Stimulated activated CD8-positive, alpha-beta memory T cell treated with anti-CD3 and anti-CD28 coated beads, Interleukin-12 subunit alpha, Interleukin-12 subunit beta, amount 100 ng/mL, for 1 hour (primary cell): ENCODE measurements around the gene KRTAP5-4.
"Not testable (repeated sequence)": the region's sequence is repeated elsewhere in the genome, so short reads cannot be mapped to it uniquely, and the experiment has no call there.

Source experiments
- DNase-seq: peaks from one replicate; pipeline ENCODE4 v3.0.0-alpha.2; 2020; ENCODE audit warnings: low read depth

KRTAP5-4 gene

DNA sequence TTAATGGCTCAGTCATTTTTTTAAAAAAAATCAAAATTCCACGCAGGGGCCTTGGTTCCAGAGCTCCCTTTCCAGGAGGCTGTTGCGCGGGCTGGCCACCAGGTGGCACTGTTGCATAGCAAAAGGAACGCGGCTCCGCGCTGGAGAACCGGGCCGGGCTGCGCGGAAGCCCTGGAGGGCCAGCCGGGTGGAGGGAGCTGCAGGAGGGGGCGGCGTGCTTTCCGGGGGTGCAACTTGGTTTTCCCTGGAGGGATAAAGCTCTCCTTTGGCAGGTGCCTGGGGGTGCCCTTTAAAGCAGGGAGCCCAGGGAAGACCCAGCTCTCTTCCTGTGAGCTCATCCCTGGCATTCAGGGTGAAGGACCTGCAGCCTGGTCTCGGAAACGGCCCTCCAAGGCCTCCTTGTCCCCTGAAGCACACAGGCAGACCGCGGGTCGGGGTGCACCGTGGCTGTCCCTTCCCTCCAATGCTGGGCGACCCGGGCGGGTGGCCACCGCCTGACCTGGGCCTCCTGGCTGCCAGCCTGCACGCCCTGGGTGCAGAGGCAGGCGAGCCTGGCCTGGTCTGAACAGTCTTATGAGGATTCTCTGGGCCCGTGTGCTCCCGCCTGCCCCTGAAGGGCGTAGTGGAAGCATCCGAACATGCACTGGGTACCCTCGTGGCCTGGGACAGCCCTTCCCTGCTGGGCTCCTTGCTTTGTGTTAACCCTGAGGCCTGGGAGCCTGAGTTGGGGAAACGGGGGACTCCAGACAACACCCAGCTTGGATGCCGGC lies 31.0 kb upstream of the KRTAP5-4 start:
- DNase-seq, result peak; percentile 69

DNA sequence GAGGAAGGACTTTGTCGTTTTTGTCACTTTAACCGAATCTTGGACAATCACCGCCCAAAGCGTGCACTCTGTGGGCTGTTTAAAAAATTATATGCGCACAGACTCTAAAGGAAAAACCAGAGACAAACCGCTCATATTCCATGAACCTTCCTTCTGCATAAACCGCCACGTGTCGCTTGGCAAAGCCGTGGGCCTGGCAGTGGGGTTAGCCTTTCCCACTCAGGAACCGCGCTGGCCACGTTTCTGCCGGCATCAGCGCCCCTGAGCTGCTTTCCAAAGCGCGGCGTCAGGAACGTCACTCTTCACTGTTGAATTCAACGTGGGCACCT lies 30.5 kb upstream of the KRTAP5-4 start:
- no peak for DNase-seq

DNA sequence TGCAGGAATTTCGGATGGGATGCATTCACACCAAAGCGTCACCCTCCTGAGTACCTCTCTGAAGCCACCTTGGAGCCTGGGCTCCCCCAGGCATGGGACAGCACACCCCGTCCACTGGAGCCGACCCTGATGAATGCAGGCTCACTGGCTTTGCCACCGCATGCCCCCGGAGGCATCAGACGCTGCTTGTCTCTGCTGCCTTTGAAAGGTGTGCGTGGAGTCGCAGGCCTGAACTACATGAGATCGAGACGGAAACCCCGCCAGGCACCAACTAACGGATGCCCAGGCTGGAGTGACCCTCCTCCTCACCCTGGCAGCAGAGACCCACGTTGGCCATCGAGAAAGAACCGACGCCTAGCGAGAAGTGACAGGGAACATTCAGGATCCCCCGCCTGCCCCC lies 30.1 kb upstream of the KRTAP5-4 start:
- DNase-seq, result no peak

DNA sequence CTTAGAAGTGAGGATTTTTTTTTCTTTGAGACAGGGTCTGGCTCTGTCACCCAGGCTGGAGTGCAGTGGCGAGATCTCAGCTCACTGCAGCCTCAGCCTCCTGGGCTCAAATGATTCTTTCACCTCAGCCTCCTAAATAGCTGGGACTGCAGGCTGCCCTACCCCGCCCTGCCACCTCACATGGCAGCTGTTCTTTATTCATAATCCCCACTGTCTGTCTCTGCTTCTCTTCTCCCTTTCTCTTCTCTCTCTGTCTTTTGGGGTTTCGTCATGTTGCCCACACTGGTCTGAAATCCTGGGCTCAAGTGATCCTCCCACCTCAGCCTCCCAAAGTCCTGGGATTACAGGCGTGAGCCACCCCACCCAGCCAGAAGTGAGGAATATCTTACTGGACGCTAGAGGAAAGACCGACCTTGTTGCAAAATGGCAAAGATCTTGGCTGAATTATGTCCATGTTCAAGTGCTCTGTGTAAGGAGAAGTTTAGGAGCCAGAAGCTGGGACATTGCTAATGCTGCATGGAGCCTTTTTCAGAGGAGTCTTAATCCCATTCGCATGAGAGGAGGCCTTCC lies 29.6 kb upstream of the KRTAP5-4 start:
- no peak for DNase-seq

DNA sequence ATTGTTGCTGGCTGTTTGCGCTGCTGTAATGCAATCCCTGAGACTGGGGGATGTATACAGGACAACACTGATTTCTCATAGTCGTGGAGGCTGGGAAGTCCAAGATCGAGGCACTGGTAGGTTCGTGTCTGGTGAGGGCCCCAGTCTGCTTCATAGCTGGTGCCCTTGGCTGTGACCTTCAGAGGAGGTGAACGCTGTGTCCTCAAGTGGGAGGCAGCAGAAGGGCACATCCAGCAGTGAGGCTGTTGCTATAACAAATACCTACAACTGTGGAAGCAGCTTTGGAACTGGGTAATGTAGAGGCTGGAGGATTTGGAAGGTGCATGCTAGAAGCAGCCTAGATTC lies 29.0 kb upstream of the KRTAP5-4 start:
- no peak for DNase-seq

DNA sequence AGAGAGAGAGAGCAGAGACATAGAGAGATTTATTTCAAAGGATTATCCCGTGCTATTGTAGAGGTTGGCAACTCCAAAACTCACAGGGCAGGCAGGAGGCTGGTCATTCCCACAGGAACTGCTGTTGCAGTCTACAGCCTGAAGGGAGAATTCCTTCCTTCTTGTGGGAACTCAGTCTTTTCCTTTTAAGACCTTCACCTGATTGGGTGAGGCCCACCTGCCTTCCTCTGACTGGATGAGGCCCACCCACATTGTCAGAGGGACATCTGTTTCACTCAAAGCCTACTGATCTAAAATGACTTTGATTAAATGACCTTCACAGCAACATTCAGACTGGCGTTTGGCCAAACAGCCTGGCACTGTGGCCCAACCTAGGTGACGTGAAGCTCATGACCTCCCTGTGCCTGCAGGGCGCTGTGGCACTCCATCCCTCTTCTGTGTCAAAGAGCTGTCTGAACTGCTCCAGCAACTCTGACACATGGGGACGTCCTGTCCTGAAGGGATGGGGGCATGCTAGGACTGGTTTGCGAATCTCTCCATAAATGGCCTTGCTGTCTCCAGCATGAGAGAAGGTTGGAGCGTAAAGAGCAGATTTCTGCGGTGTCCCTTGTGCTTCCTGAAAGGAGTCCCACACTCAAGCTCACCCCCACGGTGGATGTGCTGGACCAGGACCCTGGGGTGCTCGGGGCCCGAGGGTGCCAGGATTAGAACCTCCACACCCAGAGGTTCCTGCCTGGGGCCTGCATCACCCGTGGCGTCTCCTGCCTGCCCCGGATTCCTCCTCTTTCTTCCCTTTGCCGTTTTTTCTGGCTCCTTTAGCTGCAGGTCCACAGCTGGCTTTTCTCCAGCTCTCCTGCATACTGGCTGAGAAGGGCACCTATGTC lies 28.3 kb upstream of the KRTAP5-4 start:
- no peak for DNase-seq

DNA sequence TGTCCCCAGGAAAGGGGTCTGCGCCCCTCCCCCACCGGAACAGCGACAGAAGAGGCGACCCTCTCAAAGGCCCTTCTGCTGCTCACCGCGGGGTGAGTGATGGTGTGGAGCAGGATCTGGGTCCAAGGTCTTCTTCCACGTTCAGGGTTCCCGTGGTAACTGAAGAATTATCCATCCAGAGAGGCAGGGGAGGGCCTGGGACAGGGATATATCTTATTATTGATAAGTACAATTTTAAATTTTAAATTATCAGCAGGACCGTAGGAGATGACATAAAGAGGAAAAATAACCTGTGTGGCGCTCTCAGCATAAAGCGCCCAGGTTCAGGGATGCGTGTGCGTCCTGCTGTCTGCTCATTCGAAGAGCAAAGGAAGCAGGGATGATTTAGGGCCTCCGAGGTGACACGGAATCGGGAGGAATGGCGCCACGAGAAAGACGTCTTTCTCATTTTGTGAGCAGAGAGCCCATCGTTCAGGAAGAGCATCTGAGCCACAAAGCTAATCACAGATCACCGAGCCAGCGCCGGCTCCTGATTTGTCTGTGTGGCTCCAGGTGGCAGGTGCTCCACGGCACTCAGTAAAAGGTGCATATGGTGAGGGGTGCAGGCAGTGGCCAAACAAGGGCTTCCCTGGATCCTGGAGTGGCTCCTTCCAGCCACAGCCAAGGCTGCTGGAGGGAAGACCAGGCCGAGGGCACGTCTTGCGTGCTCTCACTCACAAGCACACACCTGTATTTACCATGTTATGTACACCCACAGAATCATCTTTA lies 26.9 kb upstream of the KRTAP5-4 start:
- DNase-seq, result no peak

DNA sequence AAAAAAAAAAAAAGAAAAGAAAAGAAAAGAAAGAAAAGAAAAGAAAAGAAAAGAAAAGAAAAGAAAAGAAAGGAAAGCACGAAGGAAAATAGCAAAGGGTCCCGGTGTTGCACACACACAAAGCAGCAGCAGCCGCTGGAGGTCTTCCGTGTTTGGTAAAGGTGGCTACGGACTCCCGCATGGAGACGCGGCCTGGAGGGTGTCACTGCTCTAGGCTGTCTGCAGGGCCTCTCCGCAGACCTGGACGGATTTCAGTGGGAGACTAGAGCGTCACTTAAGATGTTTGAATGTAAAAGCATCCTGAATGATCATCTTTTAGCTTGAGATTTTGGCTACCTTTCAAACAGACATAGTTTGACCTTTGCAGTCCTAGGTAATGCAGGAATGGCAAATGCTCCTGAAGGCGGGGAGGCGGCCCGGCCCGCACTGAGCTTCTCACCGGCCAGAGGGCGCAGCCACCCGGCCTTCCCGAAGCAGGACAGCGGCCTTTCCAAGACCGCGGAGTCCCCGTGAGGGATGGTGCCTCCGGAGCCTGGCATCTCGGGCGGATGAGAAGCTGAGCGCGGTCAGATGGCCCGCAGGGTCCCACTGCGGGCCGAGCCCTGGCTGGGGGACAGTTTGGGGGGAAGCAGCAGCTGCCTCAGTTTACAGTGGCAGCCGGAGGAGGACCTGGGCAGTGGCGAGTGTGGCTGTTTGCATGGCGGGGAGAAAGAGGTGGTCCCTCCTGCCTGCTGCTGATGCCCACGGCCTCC lies 26.1 kb upstream of the KRTAP5-4 start:
- no peak for DNase-seq

DNA sequence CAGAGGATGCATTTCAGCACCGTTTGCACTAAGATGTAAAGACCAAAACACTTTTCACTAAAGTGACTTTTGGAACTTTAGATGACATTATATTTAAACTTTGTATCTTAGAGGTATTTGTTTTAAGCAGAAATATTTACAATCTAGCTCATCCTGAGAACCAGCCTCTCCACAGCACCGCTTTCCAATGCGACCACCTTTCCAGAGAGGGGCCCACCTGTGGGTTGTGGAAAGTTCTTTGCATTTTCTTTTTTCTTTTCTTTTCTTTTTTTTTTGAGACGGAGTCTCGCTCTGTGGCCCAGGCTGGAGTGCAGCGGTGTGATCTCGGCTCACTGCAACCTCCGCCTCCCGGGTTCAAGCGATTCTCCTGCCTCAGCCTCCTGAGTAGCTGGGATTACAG lies 24.6 kb upstream of the KRTAP5-4 start:
- not testable (repeated sequence) for DNase-seq

DNA sequence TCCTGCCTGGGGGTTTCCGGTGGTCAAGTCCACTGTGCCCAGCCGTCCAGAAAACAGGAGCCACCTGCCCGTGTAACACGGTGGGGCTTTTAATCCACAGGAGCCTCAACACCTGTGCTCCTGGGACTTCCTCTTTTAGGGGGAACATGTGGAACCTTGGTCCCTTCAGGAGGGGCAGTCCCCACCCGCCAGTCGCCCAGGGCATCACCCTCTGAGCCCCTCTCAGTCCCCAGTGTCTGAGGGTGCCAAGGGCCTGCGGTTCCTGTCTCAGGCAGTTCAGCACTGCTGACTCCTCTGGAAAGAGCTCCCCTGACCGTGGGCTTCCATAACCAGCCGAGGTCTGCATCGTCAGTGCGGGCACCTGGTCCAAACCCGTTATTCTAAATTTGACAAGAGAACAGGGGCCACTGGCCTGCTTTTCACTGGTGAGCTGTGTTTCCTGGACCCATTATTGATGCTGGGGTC lies 23.5 kb upstream of the KRTAP5-4 start:
- no peak for DNase-seq

DNA sequence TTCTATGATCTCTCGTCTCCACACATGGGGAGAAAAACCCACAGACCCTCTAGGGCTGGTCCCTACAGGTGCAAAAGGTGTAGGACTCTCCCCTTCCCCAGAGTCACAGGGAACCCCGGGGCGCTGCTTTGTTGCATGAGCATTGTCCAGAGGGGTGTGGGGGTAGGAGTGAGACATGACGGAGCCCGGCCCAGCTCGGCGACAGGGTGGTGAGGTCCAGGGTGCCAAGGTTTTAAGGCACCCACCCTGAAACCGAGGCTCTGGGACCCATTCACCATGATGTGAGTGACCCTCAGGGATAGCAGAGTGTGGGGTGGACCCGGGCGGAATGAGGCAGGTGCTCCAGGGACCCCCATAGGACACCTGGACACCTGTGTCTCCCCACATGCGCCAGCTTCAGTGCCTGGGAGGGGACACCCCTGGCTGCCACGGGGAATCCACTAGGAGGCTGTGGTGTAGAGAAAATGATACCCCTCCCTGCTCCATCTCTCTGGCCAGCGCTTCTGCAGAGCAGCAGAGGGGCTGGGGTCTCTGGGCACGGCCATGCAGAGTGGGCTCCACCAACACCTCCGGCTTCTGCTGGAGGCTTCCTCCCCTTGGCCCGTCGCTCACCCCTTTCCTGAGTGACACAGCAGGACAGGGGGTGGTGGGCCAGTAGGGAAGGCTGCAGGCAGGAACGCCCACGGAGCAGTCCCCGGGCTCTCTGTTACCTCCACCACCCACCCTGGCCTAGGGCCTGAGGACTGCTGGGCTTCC lies 22.8 kb upstream of the KRTAP5-4 start:
- no peak for DNase-seq

DNA sequence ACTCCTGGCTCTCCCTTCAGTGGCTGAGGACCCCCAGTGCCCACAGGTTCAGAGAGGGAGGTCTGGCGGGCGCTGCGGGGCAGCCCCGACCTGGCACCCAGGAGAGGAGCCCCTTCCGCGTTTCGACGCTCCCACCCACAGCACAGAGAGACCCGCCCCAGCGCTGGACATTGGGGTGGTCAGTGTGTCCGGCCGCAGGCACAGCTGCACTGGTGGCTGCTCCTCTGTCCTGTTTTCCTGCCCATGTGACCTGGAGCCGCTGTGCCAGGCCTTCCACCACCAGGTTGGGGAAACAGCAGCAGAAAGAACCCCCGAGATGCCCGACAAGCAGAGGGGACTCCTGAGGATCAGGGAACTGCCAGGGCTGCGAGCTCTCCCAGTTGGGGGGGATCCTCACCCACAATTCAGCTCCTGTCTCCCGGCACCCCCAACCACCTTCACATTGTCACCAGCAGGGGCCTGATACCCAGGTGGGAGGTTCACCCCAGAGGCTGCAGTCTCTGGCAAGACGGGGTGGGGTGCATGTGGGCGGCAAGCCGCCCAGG lies 21.3 kb upstream of the KRTAP5-4 start:
- no peak for DNase-seq

DNA sequence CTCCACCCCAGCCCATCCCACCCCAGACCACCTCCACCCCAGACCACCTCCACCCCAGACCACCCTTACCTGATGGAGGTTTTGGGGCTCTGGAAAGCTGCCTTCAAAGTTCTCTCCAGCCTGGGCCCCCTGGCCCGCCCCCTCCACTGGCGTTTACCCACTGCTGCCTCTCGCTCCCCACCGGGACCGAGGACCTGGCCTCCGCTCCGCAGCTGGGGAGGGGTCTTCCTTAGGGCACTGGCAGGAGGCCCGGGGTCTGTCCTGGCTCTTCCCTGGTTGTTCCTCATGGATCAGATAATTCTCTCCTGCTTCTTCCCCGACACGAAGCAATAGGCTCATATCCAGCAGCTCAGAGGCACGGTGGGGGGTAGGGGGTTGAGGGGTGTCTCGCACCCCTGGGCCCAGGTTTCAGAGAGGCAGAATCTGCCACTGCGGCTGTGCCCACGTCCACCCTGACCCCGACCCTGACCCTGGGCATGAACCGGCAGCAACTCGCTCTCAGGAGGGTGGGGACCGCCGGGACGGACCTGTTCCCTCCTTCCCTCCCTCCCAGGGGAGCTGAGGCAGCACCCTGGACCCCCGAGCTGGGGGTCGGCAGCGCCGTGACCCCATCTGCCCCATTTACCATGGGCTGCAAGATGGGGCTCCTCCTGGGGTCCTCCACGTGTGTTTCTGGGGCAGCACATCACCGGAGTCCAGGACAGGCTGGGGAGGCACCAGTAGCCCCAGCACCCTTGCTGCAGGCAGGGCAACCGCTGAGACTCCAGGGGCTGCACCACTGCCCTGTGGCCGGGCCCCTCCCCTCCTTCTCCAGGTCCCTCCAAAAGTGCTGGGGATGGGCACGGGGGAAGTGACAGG lies 20.6 kb upstream of the KRTAP5-4 start:
- DNase-seq, result no peak

DNA sequence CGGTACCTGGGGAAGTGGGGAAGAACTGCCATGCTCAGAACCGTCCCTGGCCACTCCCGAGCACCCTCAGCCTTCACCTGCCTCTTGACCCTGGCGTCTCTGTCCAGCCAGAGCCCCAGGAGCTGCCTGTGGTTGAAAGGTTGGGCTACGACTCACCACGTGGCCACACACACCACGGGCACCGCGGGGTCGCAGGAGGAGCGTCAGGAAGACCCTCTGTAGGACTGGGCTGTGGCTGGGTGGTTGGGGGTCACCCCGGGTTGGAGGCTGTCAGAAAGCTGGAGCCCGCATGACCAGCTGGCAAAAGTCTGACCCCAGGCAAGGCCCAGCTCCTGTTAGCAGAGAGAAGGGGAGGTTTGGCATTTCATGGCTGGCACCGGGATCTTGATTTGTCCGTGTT lies 19.2 kb upstream of the KRTAP5-4 start:
- no peak for DNase-seq

DNA sequence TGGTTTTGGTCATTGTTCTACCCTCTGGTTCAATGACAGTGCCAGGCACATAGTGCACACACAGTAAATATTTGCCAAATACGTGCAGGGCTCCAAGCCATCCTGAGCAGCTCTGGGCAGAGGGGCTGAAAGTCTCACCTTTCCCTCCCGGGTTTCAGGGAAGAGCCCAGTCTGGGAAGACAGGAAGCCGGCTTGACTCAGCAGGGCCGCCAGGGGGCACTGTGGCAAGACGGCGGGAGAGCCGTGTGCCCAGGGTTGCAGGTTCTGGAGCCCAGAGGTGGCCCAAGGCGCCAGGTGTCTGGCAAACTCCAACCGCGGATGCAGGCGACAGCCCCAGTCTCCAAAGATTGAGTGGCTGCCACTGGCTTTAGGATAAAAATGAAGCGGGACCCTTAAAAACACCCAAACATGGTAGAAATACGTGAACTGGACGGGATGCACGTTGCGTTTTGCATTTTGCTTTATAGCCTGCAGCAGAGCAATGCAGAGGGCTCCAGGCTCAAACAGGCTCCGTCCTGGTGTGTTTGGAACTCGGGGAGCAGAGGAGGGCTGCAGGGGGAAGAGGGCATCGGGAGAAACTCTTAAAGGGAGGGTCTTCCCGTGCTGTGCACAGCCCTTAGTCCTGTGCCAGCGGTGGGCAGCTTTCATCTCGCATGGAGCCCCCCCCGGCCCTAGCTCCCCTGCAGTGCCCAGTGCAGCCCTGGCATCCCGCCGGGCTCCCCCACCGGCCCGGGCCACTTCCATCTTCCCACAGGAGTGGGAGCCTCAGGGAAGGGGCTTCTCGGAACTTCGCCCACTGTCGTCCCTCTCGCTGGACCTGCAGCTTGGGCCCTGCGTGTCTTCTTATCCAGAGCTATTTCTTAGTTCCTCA lies 18.4 kb upstream of the KRTAP5-4 start:
- DNase-seq, result no peak

DNA sequence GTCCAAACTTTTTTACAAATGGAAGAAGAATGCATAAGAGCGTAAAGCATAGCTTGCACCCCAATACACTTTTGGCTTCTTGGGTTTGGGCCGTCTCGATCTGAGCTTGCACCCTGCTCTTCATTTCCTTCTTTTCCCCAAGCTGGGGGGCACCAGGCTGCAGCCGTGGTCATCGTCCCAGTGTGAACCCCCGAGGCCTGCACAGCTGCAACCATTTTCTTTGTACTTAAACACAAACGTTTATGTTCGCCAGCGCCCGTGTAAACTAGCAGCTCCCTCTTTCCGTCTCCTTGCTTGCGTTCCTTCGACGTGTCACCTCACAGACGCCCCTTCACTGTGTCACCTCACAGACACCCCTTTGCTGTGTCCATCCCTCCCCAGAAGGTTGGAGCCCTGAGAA lies 17.7 kb upstream of the KRTAP5-4 start:
- no peak for DNase-seq

DNA sequence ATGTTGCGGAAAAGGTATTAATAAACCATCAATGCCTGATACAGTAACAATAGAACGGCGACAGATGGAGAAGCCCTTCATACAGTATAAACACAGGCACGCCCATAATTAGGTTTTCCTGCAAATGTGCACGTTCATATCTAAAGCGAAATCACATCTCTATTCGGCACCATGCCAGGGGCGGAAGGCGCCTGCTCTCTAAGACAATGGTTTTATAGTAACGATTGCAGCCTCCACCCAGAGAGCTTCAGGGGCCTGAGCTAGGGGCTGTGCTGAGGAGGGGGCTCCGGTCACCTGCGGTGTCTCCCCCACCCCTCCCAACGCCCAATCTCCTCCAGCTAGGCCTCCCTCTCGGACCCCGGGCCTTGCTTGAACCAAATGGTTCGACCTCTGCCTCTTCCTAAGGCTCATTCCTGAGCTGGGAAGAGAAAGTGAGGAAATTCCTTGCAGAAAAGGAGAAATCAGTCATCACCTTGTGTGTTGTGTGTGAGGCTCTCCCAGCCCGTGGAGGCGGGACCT lies 17.2 kb upstream of the KRTAP5-4 start:
- DNase-seq, result no peak

DNA sequence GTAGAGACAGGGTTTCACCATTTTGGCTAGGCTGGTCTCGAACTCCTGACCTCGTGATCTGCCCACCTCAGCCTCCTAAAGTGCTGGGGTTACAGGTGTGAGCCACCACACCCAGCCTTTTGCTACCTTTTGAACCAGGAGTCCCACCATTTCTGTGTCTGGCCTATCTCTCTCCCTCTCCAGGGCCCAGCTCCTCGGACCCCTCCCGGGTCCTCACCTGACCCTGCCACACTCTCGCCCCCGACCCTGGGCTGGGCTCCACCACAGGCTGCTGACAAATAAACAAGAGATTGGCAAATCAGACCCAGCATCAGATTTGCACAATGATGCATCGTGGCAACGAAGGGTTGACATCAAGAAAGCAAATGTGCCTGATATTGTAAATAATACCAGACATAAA lies 16.4 kb upstream of the KRTAP5-4 start:
- DNase-seq, result no peak
